ENCODE data around the gene EBLN2.
A peak's percentile ranks its signal among the peaks of the same experiment; 100 is the strongest.

- peak; percentile 70 to 83 (median 78) for TF ChIP-seq CTCF (IDR thresholded peaks at IDR 0.05)
- no peak for TF ChIP-seq POLR2A (IDR thresholded peaks at IDR 0.05)
Observed at GRCh38 chr3:73086071-73086494, 24.6 kb downstream of the EBLN2 start.
